ENCODE measurements around the gene SUPT5H. TPM values are rescaled to one million over a fixed set of nuclear protein-coding genes. Genes with fewer than 3 reads are reported as not detected.

Gene SUPT5H
- total and polyA plus RNA-seq, 12 donors = 56.2 to 149 (median 84.3) TPM

DNA sequence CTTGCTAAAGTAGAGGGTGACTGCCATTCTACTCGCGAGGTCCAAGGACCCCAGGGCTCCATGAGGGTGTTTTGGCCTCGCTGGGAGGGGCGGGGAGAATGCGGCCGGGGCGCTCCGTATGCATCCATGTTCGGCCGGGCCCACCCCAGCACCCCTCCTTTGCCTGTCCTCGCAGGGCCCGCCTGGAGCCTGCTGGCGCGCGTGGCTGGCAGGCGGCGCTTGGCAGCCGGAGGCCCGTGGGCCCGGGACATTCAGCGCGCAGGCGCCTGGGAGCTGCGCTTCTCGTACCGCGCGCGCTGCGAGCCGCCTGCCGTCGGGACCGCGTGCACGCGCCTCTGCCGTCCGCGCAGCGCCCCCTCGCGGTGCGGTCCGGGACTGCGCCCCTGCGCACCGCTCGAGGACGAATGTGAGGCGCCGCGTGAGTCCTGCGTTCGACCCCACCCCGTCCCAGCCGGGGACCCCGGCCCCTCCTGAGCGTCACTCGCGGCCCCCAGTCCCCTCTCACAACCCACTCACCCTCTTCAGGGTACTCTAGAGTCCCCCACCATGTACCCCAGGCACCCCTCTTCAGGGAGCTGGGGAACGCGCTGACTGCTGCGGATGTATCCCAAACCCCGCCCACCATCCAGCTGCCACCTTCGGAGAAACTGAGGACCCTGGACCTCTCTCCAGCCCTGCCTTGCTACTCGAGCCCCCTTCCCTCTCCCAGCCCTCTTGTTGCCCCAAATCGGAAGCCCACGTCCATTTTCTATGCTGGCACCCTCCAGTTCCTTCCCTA, 57.4 kb downstream of the SUPT5H start:
- peak; percentile 54 to 88 (median 68) for ATAC-seq
- peaks cover 29 to 100% (median 96%) of the 10 kb centered on the region in 7 donors for H3K27me3 ChIP-seq
- TF ChIP-seq, protein P1, sequence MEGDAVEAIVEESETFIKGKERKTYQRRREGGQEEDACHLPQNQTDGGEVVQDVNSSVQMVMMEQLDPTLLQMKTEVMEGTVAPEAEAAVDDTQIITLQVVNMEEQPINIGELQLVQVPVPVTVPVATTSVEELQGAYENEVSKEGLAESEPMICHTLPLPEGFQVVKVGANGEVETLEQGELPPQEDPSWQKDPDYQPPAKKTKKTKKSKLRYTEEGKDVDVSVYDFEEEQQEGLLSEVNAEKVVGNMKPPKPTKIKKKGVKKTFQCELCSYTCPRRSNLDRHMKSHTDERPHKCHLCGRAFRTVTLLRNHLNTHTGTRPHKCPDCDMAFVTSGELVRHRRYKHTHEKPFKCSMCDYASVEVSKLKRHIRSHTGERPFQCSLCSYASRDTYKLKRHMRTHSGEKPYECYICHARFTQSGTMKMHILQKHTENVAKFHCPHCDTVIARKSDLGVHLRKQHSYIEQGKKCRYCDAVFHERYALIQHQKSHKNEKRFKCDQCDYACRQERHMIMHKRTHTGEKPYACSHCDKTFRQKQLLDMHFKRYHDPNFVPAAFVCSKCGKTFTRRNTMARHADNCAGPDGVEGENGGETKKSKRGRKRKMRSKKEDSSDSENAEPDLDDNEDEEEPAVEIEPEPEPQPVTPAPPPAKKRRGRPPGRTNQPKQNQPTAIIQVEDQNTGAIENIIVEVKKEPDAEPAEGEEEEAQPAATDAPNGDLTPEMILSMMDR (IDR thresholded peaks at IDR 0.05) = peak; percentile 60 to 85 (median 70)
- peak overlapping the region in 2 of 10 donors; percentile 7 to 14 for H3K4me3 ChIP-seq
- H3K27ac ChIP-seq = no peak overlapping the region
- intact Hi-C loops (cut with DNase I) = no loop called here
- H3K36me3 ChIP-seq = no peaks in the 10 kb centered on the region
- peaks cover 0 to 35% (median 24%) of the 10 kb centered on the region in 9 donors for H3K4me1 ChIP-seq
- 11 to 13% methylated on average over 51 to 69 of the region's 69 CpGs for WGBS, 2 donors
- no peaks in the 10 kb centered on the region for H3K9me3 ChIP-seq
- DNase-seq = peak; percentile 24 to 67

DNA sequence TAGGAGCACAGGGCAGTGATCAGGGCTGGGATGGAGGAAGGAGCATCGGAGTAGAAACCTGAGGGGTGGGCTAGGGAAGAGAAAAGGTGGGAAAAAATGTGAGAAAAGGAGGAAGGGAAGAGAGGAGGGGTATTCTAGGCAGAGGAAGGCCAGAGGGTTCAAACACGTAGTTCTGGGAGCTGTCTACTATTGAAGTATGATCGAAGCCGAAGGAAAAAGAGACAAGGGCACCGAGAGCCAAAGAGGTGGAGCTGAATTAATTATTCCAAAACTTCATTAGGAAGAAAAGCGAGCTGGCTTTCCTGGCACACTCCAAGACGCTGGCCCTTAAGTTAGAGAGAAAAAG, 61.2 kb downstream of the SUPT5H start:
- intact Hi-C loops (cut with DNase I) = no loop called here
- TF ChIP-seq, protein P1 (IDR thresholded peaks at IDR 0.05) = no peak
- WGBS, 2 donors = 50 to 54% methylated on average over 7 of the region's 7 CpGs
- Histone ChIP-seq H3K4me1 (peaks cover 0 to 19% (median 9%) of the 10 kb centered on the region in 9 donors), H3K9me3 (no peaks in the 10 kb centered on the region), H3K27ac (no peak overlapping the region), H3K36me3 (no peaks in the 10 kb centered on the region), H3K4me3 (peak overlapping the region in 5 of 10 donors; percentile 35 to 55 (median 52)), H3K27me3 (peaks cover 19 to 94% (median 89%) of the 10 kb centered on the region in 7 donors)
- no peak for DNase-seq
- ATAC-seq = no peak

DNA sequence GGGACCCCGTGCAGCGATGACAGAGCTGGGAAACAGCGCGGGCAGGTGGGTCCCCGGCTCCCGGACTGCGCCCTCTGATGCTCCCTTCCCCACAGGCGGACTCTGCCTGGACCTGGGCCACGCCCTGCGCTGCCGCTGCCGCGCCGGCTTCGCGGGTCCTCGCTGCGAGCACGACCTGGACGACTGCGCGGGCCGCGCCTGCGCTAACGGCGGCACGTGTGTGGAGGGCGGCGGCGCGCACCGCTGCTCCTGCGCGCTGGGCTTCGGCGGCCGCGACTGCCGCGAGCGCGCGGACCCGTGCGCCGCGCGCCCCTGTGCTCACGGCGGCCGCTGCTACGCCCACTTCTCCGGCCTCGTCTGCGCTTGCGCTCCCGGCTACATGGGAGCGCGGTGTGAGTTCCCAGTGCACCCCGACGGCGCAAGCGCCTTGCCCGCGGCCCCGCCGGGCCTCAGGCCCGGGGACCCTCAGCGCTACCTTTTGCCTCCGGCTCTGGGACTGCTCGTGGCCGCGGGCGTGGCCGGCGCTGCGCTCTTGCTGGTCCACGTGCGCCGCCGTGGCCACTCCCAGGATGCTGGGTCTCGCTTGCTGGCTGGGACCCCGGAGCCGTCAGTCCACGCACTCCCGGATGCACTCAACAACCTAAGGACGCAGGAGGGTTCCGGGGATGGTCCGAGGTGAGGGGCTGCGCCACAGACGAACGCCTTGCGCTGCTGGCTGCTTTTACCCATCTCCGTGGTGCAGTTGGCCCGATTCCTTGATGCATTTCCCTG, 61.7 kb downstream of the SUPT5H start:
- H3K27me3 ChIP-seq = peaks cover 19 to 95% (median 90%) of the 10 kb centered on the region in 7 donors
- DNase-seq (no peak), ATAC-seq (peak in 4 of 8 donors; percentile 18 to 57 (median 39))
- TF ChIP-seq, protein P1 (IDR thresholded peaks at IDR 0.05) = no peak
- no peaks in the 10 kb centered on the region for H3K36me3 ChIP-seq
- H3K27ac ChIP-seq = no peak overlapping the region
- WGBS, 2 donors = 4 to 6% methylated on average over 93 to 96 of the region's 96 CpGs
- peaks cover 0 to 19% (median 9%) of the 10 kb centered on the region in 9 donors for H3K4me1 ChIP-seq
- no peaks in the 10 kb centered on the region for H3K9me3 ChIP-seq
- H3K4me3 ChIP-seq = peak overlapping the region; percentile 21 to 55 (median 46)
- intact Hi-C loops (cut with DNase I) = no loop called here

GRCh38 chr19:39507715-39508364, 62.5 kb downstream of the SUPT5H start:
- Histone ChIP-seq H3K27ac (no peak overlapping the region), H3K4me3 (peak overlapping the region in 6 of 10 donors; percentile 44 to 55 (median 52)), H3K9me3 (no peaks in the 10 kb centered on the region), H3K4me1 (peaks cover 0 to 15% (median 8%) of the 10 kb centered on the region in 9 donors), H3K27me3 (peaks cover 19 to 96% (median 90%) of the 10 kb centered on the region in 7 donors), H3K36me3 (no peaks in the 10 kb centered on the region)
- intact Hi-C loops (cut with DNase I) = no loop called here
- TF ChIP-seq, protein P1 (IDR thresholded peaks at IDR 0.05) = no peak
- no peak for ATAC-seq
- DNase-seq = no peak
- 46 to 48% methylated on average over 24 of the region's 24 CpGs for WGBS, 2 donors

All from heart right ventricle (tissue), 16 donors.